SK-N-SH (cell line): ENCODE data around the gene CD300H.

Source experiments
- CTCF ChIP-seq: fragments of 200-600 bp; sonication (generic); IDR thresholded peaks from 2 replicates; pipeline ENCODE4 v1.6.1; 2017; ENCODE audit warnings: antibody characterized with exemption, mild to moderate bottlenecking, moderate library complexity
- GABPA ChIP-seq: IDR thresholded peaks from 2 replicates; pipeline ENCODE4 v1.4.0; 2012; ENCODE audit warnings: low read depth, mild to moderate bottlenecking
- NFIC ChIP-seq: IDR thresholded peaks from 2 replicates; pipeline ENCODE4 v1.4.0; 2012; ENCODE audit warnings: borderline replicate concordance
- RFX5 ChIP-seq: IDR thresholded peaks from 2 replicates; pipeline ENCODE4 v1.6.1; 2012; ENCODE audit warnings: mild to moderate bottlenecking, improper control_type of control experiment, low read length

GRCh38 chr17:74512036-74512435 is 55.3 kb downstream of the CD300H start:
- TF ChIP-seq GABPA (no peak), RFX5 (no peak), CTCF (no peak), NFIC (no peak)
